ENCODE data around the gene RASSF8. TPM values are rescaled to one million over a fixed set of nuclear protein-coding genes. Genes with fewer than 3 reads are reported as not detected.

Gene RASSF8
- total RNA-seq, 1 experiment from 2014 or later: 41.7 TPM

GRCh38 chr12:26108915-26109314 lies 150.4 kb downstream of the RASSF8 start:
- no peak for DNase-seq (ENCODE audit: low read depth)

GRCh38 chr12:26109343-26109881 lies 150.9 kb downstream of the RASSF8 start:
- no peak for DNase-seq (ENCODE audit: low read depth)

- DNase-seq (ENCODE audit: low read depth): no peak
These were observed 153.8 kb downstream of the RASSF8 start for GRCh38 chr12:26112232-26112631.

GRCh38 chr12:26112703-26113147 lies 154.2 kb downstream of the RASSF8 start:
- DNase-seq (ENCODE audit: low read depth): peak; percentile 41

- DNase-seq (ENCODE audit: low read depth): no peak
These were observed 154.7 kb downstream of the RASSF8 start for GRCh38 chr12:26113181-26113654.

GRCh38 chr12:26113853-26114719 lies 155.6 kb downstream of the RASSF8 start:
- DNase-seq (ENCODE audit: low read depth): peak; percentile 90

GRCh38 chr12:26114720-26115401 lies 156.4 kb downstream of the RASSF8 start:
- no peak for DNase-seq (ENCODE audit: low read depth)

GRCh38 chr12:26116829-26117715 lies 158.6 kb downstream of the RASSF8 start:
- DNase-seq (ENCODE audit: low read depth): peak; percentile 46

GRCh38 chr12:26118308-26118707 lies 159.8 kb downstream of the RASSF8 start:
- no peak for DNase-seq (ENCODE audit: low read depth)

- peak; percentile 70 for DNase-seq (ENCODE audit: low read depth)
These were observed 161.0 kb downstream of the RASSF8 start for GRCh38 chr12:26119391-26119989.

GRCh38 chr12:26120561-26121274 lies 162.2 kb downstream of the RASSF8 start:
- DNase-seq (ENCODE audit: low read depth): no peak

- DNase-seq (ENCODE audit: low read depth): no peak
These were observed 163.0 kb downstream of the RASSF8 start for GRCh38 chr12:26121323-26122060.

GRCh38 chr12:26122061-26122680 lies 163.7 kb downstream of the RASSF8 start:
- DNase-seq (ENCODE audit: low read depth): peak; percentile 42

- peak; percentile 81 for DNase-seq (ENCODE audit: low read depth)
These were observed 164.4 kb downstream of the RASSF8 start for GRCh38 chr12:26122681-26123481.

- peak; percentile 30 for DNase-seq (ENCODE audit: low read depth)
These were observed 165.0 kb downstream of the RASSF8 start for GRCh38 chr12:26123482-26123980.

GRCh38 chr12:26124446-26125399 lies 166.2 kb downstream of the RASSF8 start, which contains the start of gene BHLHE41:
TSS of gene BHLHE41 (minus strand) at chr12:26125037. CDS start at chr12:26124779, 258 bp downstream.
- peak; percentile 74 for DNase-seq (ENCODE audit: low read depth)

Data from RPMI7951 (cell line).